ENCODE data around the gene STK11.
A peak's percentile ranks its signal among the peaks of the same experiment; 100 is the strongest.

The STK11 gene

DNA sequence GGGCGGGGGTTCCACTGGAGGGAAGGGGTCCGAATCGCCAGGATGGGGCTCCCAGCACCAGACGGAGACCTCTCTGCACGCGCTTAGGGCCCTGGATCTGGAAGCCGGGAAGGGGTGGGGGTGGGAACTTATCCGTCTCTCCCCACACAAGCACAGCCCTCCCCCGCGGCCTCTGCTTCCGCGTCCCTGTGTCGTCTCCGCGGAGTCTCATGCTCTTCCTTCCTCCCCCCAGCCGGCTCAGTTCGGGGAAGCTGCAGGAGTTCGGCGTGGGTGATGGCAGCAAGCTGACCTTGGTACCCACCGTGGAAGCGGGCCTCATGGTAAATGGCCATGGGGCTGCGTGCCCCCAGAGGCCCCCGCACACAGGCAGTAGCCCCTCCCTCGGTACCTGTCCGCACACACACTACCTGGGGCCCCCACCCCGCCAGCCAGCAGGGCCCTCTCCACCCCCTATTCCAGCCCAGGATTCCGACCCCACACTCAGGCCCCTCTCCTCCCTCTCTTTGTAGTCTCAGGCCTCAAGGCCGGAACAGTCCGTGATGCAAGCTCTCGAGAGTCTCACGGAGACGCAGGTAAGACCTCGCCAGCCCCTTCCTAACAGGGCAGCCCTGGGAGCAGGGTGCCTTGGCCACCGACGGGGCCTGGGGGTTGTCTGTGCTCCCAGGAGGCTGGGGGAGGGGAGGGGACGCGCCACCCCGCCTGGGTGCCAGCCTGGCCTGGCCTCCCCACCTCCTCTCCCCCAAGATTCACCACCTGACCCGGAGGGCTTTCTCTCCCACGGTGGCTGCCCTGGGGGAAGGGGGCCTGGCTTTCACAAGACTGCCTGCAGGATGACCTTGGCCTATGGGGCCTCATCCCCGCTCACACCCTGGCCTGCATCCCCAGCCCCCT, 46.0 kb downstream of the STK11 start:
- DNase-seq, result no peak

DNA sequence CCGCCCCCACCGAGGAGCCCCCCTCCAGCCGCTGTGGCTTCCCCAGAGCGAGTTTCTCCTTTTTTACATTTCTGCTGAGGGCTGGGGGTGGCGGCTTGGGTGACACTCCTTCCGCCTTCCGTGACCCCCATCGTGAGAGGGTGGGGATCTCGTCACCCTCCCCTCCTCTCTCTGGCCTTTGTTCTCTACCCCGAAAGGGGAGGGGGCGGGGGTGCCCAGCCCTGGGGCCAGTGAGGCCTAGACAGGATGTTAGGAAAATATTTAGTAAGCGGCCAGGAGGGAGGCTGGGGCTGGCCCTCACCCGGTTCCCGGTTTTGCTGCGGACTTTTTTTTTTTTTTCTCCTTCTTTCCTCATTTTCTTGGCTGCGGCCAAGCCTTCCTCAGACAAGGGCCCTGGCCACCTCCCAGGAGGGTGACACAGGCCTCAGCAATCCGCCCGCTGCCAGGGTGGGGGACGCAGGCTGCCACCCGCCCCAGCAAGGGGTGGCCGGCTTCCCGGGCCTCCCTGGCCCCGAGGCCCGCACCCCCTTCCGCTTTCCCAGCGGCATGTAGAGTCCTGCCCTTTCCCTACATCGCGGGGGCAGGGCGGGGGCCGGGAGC, 46.7 kb downstream of the STK11 start:
- no peak for DNase-seq

DNA sequence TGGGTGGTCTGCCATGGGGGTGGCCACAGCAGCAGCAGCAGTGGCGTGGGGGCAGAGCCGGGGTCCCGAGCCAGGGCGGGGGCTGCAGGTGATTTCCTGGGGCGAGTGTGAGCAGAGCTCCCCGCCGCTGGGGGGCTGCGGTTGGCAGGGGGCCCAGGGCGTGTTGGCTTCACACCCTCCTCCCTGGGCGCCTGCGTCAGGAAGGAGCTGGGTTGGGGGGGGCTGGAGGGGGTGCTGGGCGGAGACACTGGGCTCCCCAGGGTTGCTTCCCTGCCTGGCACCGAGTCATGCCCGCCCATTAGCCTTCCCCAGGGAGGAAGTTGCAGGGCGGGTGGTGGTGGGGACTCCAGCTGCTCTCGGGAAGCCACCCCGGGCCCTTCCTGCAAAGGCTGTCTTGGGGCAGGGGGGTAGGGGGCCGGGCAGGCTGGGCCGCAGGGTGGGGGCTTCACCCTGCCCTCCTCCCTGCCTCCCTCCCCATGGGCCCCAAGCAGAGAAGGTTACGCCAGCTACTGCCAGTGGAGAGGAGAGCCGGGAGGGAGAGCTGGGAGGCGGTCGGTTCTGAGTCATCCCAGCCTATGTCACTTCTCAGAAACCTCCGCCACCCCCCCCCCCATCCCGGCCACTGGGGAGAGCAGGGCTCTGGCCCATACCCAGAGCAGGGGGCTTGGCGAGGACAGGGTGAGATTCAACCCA, 47.4 kb downstream of the STK11 start:
- peak; percentile 62 for DNase-seq

- DNase-seq, result no peak
These were observed 48.0 kb downstream of the STK11 start for GRCh38 chr19:1253514-1254080.

DNA sequence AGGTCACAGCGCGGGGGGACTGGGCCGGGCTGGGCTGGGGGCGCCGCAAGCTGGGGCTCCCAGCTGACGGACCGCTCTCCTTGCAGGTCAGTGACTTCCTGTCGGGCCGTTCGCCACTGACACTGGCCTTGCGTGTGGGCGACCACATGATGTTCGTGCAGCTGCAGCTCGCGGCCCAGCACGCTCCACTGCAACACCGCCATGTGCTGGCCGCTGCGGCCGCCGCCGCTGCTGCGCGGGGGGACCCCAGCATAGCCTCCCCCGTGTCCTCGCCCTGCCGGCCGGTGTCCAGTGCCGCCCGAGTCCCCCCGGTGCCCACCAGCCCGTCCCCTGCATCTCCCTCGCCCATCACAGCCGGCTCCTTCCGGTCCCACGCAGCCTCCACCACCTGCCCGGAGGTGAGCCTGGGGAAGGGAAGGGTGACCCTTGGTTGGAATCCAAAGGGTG, 48.5 kb downstream of the STK11 start:
- no peak for DNase-seq

- no peak for DNase-seq
These were observed 49.1 kb downstream of the STK11 start for GRCh38 chr19:1254530-1255185.

- no peak for DNase-seq
These were observed 49.9 kb downstream of the STK11 start for GRCh38 chr19:1255186-1256161.

DNA sequence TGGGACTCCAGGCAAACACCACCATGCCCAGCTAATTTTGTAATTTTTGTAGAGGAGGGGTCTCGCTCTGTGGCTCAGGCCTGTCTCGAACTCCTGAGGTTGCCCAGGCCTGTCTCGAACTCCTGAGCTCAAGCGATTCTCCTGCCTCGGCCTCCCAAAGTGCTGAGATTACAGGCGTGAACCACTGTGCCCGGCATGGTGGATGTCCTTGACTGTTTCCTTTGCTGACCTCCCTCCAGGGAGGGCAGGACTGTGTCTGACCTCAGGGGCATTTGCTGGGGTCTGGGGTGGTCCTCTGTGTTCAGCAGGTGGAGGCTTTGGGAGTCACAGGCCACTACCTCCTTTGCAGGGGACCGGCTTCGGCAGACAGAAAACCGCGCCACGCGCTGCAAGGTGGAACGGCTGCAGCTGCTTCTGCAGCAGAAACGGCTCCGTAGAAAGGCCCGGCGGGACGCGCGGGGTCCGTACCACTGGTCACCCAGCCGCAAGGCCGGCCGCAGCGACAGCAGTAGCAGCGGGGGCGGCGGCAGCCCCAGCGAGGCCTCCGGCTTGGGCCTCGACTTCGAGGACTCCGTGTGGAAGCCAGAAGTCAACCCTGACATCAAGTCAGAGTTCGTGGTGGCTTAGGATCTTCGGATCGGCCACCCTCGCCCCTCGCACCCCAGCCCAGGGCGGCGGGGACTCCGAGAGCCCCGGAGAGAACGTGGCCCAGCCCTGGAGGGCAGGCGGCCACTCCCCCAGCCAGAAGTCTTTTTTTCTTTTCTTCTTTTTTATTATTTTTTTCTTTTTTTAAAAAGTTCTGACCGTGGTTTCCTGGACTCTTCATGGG, 51.3 kb downstream of the STK11 start:
- no peak for DNase-seq

DNA sequence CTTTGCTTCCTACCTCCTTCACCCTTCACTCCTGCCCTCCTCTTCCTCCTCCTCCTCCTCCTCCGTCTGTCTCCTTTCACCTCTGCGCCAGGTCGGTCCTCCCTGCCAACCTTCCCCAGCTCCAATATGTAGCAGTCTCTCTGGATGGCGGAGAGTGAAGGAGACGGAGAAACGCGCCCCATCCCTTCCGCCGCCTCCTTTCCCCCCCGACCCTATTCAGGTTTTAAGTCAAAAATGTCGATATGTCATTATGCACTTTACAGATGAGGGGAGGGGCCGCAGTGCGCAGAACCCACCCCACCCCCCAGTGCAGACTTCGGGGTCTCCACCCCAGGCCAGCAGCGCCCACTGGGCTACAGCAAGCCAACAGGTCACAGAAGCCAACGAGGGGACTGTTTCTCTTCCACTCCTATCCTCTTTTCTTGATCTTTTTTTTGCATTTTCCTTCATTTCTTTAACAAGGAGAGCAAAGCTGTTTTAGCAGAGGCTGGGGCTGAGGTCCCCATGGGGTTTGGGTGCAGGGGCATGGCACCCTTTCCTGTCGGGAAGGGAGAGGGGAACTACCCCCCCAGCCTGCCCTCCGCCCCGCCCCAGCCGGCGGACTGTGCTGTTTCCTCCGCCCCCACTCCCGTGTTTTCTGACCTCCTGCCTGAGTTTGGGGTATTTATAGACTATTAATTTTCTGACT, 52.0 kb downstream of the STK11 start:
- no peak for DNase-seq

DNA sequence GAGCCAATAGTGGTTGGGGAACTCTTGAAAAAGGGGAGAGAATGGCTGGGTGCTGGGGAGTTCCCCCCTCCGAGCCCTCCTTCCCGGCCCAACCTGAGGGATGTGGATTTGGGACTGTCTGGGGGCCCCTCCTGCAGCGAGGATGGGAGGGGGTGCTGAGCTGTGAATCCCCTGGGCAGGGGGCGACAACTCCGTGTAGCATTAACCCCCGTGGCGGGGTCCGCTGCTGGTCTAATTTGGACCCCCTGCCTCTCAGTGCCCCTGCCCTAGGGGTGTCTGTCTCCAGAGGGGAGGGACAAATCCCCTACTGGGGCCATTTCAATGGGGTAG, 52.5 kb downstream of the STK11 start:
- no peak for DNase-seq

- DNase-seq, result no peak
These were observed 53.2 kb downstream of the STK11 start for GRCh38 chr19:1258707-1259205.

DNA sequence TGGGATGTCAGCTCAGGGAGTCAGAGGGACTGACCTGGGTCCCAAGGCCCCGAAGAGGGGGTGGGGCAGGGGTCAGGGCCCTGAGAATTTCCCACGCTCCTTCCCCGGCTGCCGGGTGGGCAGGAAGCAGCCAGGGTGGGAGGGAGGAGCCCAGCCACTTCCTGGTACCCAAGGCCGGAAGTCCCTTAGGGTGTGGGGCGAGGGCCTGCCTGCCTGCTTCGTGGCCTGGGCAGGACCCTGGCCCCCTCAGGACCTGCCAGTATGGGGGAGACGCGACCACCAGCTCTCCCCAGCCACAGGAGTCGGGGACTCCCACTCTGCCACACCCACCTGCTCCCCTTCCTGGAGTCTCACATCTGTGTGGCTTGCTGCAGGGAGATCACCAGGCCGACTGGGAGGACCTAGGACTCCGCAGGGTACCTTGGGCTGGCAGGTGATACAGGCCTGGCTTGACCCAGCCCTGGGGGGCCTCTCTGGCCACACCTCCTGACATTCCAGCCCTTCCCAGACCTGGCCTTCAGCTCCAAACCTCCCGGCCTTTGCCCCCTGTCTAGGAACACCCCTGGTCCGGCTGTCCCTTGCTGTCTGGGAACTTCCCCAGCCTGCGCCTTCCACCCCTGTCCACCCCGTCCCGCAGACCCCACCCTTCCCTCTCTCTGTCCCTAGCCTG, 53.8 kb downstream of the STK11 start:
- no peak for DNase-seq

GRCh38 chr19:1259876-1260748, 54.5 kb downstream of the STK11 start:
- DNase-seq, result no peak

GRCh38 chr19:1260749-1261537, 55.4 kb downstream of the STK11 start:
- DNase-seq, result peak; percentile 89

- DNase-seq, result no peak
These were observed 55.9 kb downstream of the STK11 start for GRCh38 chr19:1261538-1261797.

- DNase-seq, result no peak
These were observed 56.4 kb downstream of the STK11 start for GRCh38 chr19:1261798-1262622.

- no peak for DNase-seq
These were observed 57.1 kb downstream of the STK11 start for GRCh38 chr19:1262623-1263123.
